ENCODE results near the gene PARVB. TPM values are rescaled to one million over a fixed set of nuclear protein-coding genes. Genes with fewer than 3 reads are reported as not detected.

Gene PARVB
- total RNA-seq, 2 donors from 2014 or later: 4.5 to 11.4 TPM

DNA sequence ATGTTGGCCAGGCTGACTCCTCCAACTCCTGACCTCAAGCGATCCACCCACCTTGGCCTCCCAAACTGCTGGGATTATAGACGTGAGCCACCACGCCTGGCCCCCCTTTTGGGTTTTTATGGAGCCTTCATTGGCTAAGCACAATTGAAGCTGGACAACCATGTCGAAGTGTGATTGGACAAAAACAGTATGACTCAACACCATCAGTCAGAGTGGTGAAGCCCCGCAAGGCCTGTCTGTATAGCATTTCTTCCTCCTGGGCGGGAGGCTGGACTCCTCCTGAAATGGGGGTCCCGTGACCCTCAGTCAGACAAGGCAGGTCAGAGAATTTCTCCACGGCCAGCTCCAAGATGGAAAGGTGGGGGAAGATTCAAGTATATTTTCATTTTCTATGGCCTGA is 3.1 kb upstream of the PARVB start:
- DNase-seq: no peak
- TF ChIP-seq CTCF (IDR thresholded peaks at IDR 0.05): no peak
- Histone ChIP-seq H3K27me3 (peaks cover 4% of the 10 kb centered on the region), H3K4me3 (no peak overlapping the region), H3K9me3 (no peaks in the 10 kb centered on the region), H3K27ac (no peak overlapping the region), H3K9ac (ENCODE audit: low read depth in 2 of 2, low read length in 2 of 2) (no peak overlapping the region), H3K4me1 (no peaks in the 10 kb centered on the region), H3K36me3 (no peaks in the 10 kb centered on the region)
- intact Hi-C loops (cut with DNase I): no loop called here

- no peaks in the 10 kb centered on the region for H3K4me1 ChIP-seq
- peaks cover 4% of the 10 kb centered on the region for H3K27me3 ChIP-seq
- H3K27ac ChIP-seq: no peak overlapping the region
- intact Hi-C loops (cut with DNase I): no loop called here
- H3K4me3 ChIP-seq: peak overlapping the region; percentile 42
- TF ChIP-seq CTCF (IDR thresholded peaks at IDR 0.05): no peak
- no peaks in the 10 kb centered on the region for H3K9me3 ChIP-seq
- H3K9ac ChIP-seq (ENCODE audit: low read depth in 2 of 2, low read length in 2 of 2): peak overlapping the region; percentile 73 to 79
- no peaks in the 10 kb centered on the region for H3K36me3 ChIP-seq
- peak; percentile 33 for DNase-seq
Measured at GRCh38 chr22:44023404-44024287, 456 bp upstream of the PARVB start.

GRCh38 chr22:44025171-44026065 is 1.3 kb downstream of the PARVB start:
- H3K36me3 ChIP-seq: no peaks in the 10 kb centered on the region
- H3K27me3 ChIP-seq: peaks cover 4% of the 10 kb centered on the region
- TF ChIP-seq CTCF (IDR thresholded peaks at IDR 0.05): no peak
- peak overlapping the region; percentile 40 for H3K4me3 ChIP-seq
- no peaks in the 10 kb centered on the region for H3K9me3 ChIP-seq
- no peaks in the 10 kb centered on the region for H3K4me1 ChIP-seq
- peak overlapping the region; percentile 46 to 76 for H3K9ac ChIP-seq (ENCODE audit: low read depth in 2 of 2, low read length in 2 of 2)
- intact Hi-C loops (cut with DNase I): no loop called here
- DNase-seq: peak; percentile 45
- peak overlapping the region; percentile 82 for H3K27ac ChIP-seq

GRCh38 chr22:44026066-44026629 is 2.0 kb downstream of the PARVB start:
- DNase-seq: no peak
- Histone ChIP-seq H3K36me3 (no peaks in the 10 kb centered on the region), H3K27ac (peak overlapping the region; percentile 82), H3K27me3 (peaks cover 4% of the 10 kb centered on the region), H3K4me3 (no peak overlapping the region), H3K9me3 (no peaks in the 10 kb centered on the region), H3K4me1 (no peaks in the 10 kb centered on the region), H3K9ac (ENCODE audit: low read depth in 2 of 2, low read length in 2 of 2) (peak overlapping the region; percentile 27 to 60)
- intact Hi-C loops (cut with DNase I): no loop called here
- TF ChIP-seq CTCF (IDR thresholded peaks at IDR 0.05): no peak

All from colonic mucosa (tissue), 4 donors.